IMR-90 (cell line): Measurements from ENCODE around the gene IQCK. TPM values are rescaled to one million over a fixed set of nuclear protein-coding genes. Genes with fewer than 3 reads are reported as not detected.

Experiments used
- ATAC-seq: fragments of 200-7000 bp; cut with Tn5 transposase; 2 replicates; pipeline ENCODE4 v1.9.1; 2020; ENCODE audit warnings: low read depth, mild to moderate bottlenecking, moderate library complexity
- BruUV-seq: library from RNA; stranded (reverse); fragments of 400-500 nt; replicated peaks from 2 replicates; lab custom pipeline; 2021; lab: Mats Ljungman, UMichigan
- CTCF ChIA-PET: fragments of 300-600 bp; formaldehyde crosslinking; extraction: SDS; loops from one replicate; lab custom pipeline; 2021; ENCODE audit warnings: antibody characterized with exemption; lab: Yijun Ruan, JAX
- POLR2A ChIA-PET: fragments of 300-600 bp; sonication (Branson Sonifier 250); formaldehyde crosslinking; loops from one replicate; lab custom pipeline; 2022; ENCODE audit warnings: antibody characterized with exemption; ENCODE audit not compliant: unreplicated experiment; lab: Charles Lee
- DNase-seq: peaks from one replicate; pipeline ENCODE4 v3.0.0; 2013
- H2AFZ ChIP-seq: replicated peaks from 2 replicates; pipeline ENCODE3; 2013; ENCODE audit warnings: low read length, mild to moderate bottlenecking; ENCODE audit not compliant: poor library complexity
- H2AK5ac ChIP-seq: 2 replicates; pipeline ENCODE4 v1.6.1; 2013; ENCODE audit warnings: low read depth, low read length, inconsistent platforms
- H2AK9ac ChIP-seq: replicated peaks from 2 replicates; pipeline ENCODE3; 2013; ENCODE audit warnings: mild to moderate bottlenecking, low read depth, low read length, moderate library complexity; ENCODE audit not compliant: poor library complexity
- H2BK120ac ChIP-seq: 2 replicates; pipeline ENCODE4 v1.6.1; 2013; ENCODE audit warnings: low read depth, low read length, inconsistent platforms
- H2BK15ac ChIP-seq: 3 replicates; pipeline ENCODE4 v1.6.1; 2013; ENCODE audit warnings: low read depth, low read length, inconsistent platforms
- H2BK20ac ChIP-seq: 2 replicates; pipeline ENCODE4 v1.6.1; 2013; ENCODE audit warnings: low read depth, mild to moderate bottlenecking, inconsistent platforms, low read length, moderate library complexity
- H2BK5ac ChIP-seq: 2 replicates; pipeline ENCODE4 v1.6.1; 2013; ENCODE audit warnings: mild to moderate bottlenecking, low read depth, low read length, inconsistent platforms; ENCODE audit not compliant: poor library complexity, severe bottlenecking
- H3K14ac ChIP-seq: replicated peaks from 2 replicates; pipeline ENCODE4 v1.6.1; 2013; ENCODE audit warnings: low read depth, low read length, inconsistent platforms
- H3K18ac ChIP-seq: 2 replicates; pipeline ENCODE4 v1.6.1; 2013; ENCODE audit warnings: low read depth, low read length, control low read depth
- H3K23ac ChIP-seq: 2 replicates; pipeline ENCODE4 v1.6.1; 2013; ENCODE audit warnings: low read depth, low read length, inconsistent platforms
- H3K27ac ChIP-seq: 2 replicates; pipeline ENCODE4 v1.5.1; 2013; ENCODE audit warnings: mild to moderate bottlenecking, control low read depth, low read length; ENCODE audit not compliant: insufficient read depth
- H3K27me3 ChIP-seq: 2 replicates; pipeline ENCODE4 v1.6.1; 2013; ENCODE audit warnings: low read length; ENCODE audit not compliant: control insufficient read depth, insufficient read depth
- H3K36me3 ChIP-seq: 2 replicates; pipeline ENCODE4 v1.6.1; 2013; ENCODE audit warnings: low read length, mixed read lengths; ENCODE audit not compliant: control insufficient read depth, insufficient read depth
- H3K4ac ChIP-seq: 2 replicates; pipeline ENCODE4 v1.6.1; 2013; ENCODE audit warnings: low read depth, low read length, inconsistent platforms
- H3K4me1 ChIP-seq: 2 replicates; pipeline ENCODE4 v1.6.1; 2013; ENCODE audit warnings: low read length, mixed read lengths; ENCODE audit not compliant: control insufficient read depth, insufficient read depth
- H3K4me2 ChIP-seq: 2 replicates; pipeline ENCODE4 v1.6.1; 2013; ENCODE audit warnings: low read depth, mild to moderate bottlenecking, control low read depth, low read length, moderate library complexity
- H3K4me3 ChIP-seq: 2 replicates; pipeline ENCODE4 v1.5.1; 2013; ENCODE audit warnings: low read depth, mild to moderate bottlenecking, control low read depth, low read length, moderate library complexity; ENCODE audit not compliant: insufficient read depth
- H3K56ac ChIP-seq: 2 replicates; pipeline ENCODE4 v1.6.1; 2013; ENCODE audit warnings: low read length, inconsistent platforms; ENCODE audit not compliant: insufficient read depth; ENCODE audit errors: extremely low read depth
- H3K79me1 ChIP-seq, 2 experiments: 2 replicates each; pipeline ENCODE4 v1.6.1; 2013; ENCODE audit warnings: low read length in 2 of 2, inconsistent platforms in 1 of 2, low read depth in 1 of 2
- H3K9ac ChIP-seq: 2 replicates; pipeline ENCODE4 v1.6.1; 2013; ENCODE audit warnings: low read depth, low read length, control low read depth
- H3K9me1 ChIP-seq: 2 replicates; pipeline ENCODE4 v1.6.1; 2013; ENCODE audit warnings: low read length, inconsistent platforms; ENCODE audit not compliant: insufficient read depth
- H3K9me3 ChIP-seq: 2 replicates; pipeline ENCODE4 v1.6.1; 2013; ENCODE audit warnings: low read length; ENCODE audit not compliant: control insufficient read depth, insufficient read depth
- H4K20me1 ChIP-seq: 2 replicates; pipeline ENCODE4 v1.6.1; 2013; ENCODE audit warnings: low read length, inconsistent platforms; ENCODE audit not compliant: insufficient read depth
- H4K5ac ChIP-seq: 2 replicates; pipeline ENCODE4 v1.6.1; 2013; ENCODE audit warnings: mild to moderate bottlenecking, low read depth, low read length, control low read depth
- H4K8ac ChIP-seq, 2 experiments: 2 replicates each; pipeline ENCODE4 v1.6.1; 2013; ENCODE audit warnings: low read depth in 2 of 2, low read length in 2 of 2, control low read depth in 1 of 2, inconsistent platforms in 1 of 2
- H4K91ac ChIP-seq: 2 replicates; pipeline ENCODE4 v1.6.1; 2013; ENCODE audit warnings: low read depth, low read length, inconsistent platforms; ENCODE audit not compliant: insufficient read depth
- BHLHE40 ChIP-seq: fragments of 150-350 bp; IDR thresholded peaks from 2 replicates; pipeline ENCODE4 v1.6.1; 2016; ENCODE audit warnings: mild to moderate bottlenecking, low read depth, low read length
- CEBPB ChIP-seq: IDR thresholded peaks from 2 replicates; pipeline ENCODE4 v1.6.1; 2012; ENCODE audit warnings: low read depth, low read length, improper control_type of control experiment
- CHD1 ChIP-seq: IDR thresholded peaks from 2 replicates; pipeline ENCODE4 v1.6.1; 2012; ENCODE audit warnings: low read depth, low read length, improper control_type of control experiment
- CTCF ChIP-seq: conservative IDR thresholded peaks from 2 replicates; pipeline ENCODE4 v1.5.1; 2012; ENCODE audit warnings: mild to moderate bottlenecking, low read depth, low read length, improper control_type of control experiment
- ELK1 ChIP-seq: fragments of 150-350 bp; IDR thresholded peaks from 2 replicates; pipeline ENCODE4 v1.6.1; 2016; ENCODE audit warnings: low read depth, mild to moderate bottlenecking, low read length, moderate library complexity, borderline replicate concordance
- FOS ChIP-seq: fragments of 150-350 bp; IDR thresholded peaks from 2 replicates; pipeline ENCODE4 v1.6.1; 2016; ENCODE audit warnings: low read depth, low read length
- MAFK ChIP-seq: IDR thresholded peaks from 2 replicates; pipeline ENCODE4 v1.6.1; 2012; ENCODE audit warnings: low read depth, low read length, improper control_type of control experiment
- MAZ ChIP-seq: IDR thresholded peaks from 2 replicates; pipeline ENCODE4 v1.6.1; 2012; ENCODE audit warnings: low read depth, mild to moderate bottlenecking, low read length, improper control_type of control experiment, moderate library complexity, borderline replicate concordance
- MXI1 ChIP-seq: IDR thresholded peaks from 2 replicates; pipeline ENCODE4 v1.6.1; 2012; ENCODE audit warnings: low read depth, mild to moderate bottlenecking, low read length, moderate library complexity, borderline replicate concordance
- NFE2L2 ChIP-seq: fragments of 150-350 bp; IDR thresholded peaks from 2 replicates; pipeline ENCODE4 v1.6.1; 2016; ENCODE audit warnings: low read depth, mild to moderate bottlenecking, low read length
- POLR2A ChIP-seq: IDR thresholded peaks from 2 replicates; pipeline ENCODE4 v1.6.1; 2012; ENCODE audit warnings: mild to moderate bottlenecking, low read depth, low read length
- RAD21 ChIP-seq: IDR thresholded peaks from 2 replicates; pipeline ENCODE4 v1.6.1; 2012; ENCODE audit warnings: low read length, improper control_type of control experiment
- RCOR1 ChIP-seq: IDR thresholded peaks from 2 replicates; pipeline ENCODE4 v1.6.1; 2012; ENCODE audit warnings: mild to moderate bottlenecking, low read length, improper control_type of control experiment; ENCODE audit not compliant: insufficient replicate concordance
- RFX5 ChIP-seq: IDR thresholded peaks from 2 replicates; pipeline ENCODE4 v1.8.0; 2012; ENCODE audit warnings: low read depth, mild to moderate bottlenecking, low read length, moderate library complexity
- SMC3 ChIP-seq: fragments of 150-350 bp; IDR thresholded peaks from 2 replicates; pipeline ENCODE4 v1.6.1; 2016; ENCODE audit warnings: low read depth, mild to moderate bottlenecking, antibody characterized with exemption, low read length, moderate library complexity
- USF2 ChIP-seq: fragments of 150-350 bp; IDR thresholded peaks from 2 replicates; pipeline ENCODE4 v1.6.1; 2017; ENCODE audit warnings: mild to moderate bottlenecking, antibody characterized with exemption, low read length, low read depth
- WGBS, 2 experiments: methylation state at CpG; one replicate each; pipeline versions ENCODE4 v1.1.5 to v1.1.7; 2013; ENCODE audit warnings: missing lambda C conversion rate in 2 of 2; ENCODE audit not compliant: insufficient read length in 1 of 2; ENCODE audit errors: extremely low coverage in 2 of 2; 5-methylcytosine and 5-hydroxymethylcytosine counted together
- dilution Hi-C: fragments of 300-500 bp; cut with HindIII; formaldehyde crosslinking; loops from one replicate; pipeline ENCODE4 v1.14.3; 2018; ENCODE audit warnings: low sequenced_read_pairs; ENCODE audit not compliant: unreplicated experiment
- in situ Hi-C: fragments of 300-500 bp; cut with MboI; formaldehyde crosslinking; loops from 3 replicates; pipeline ENCODE4 v1.14.3; 2019; ENCODE audit warnings: low sequenced_read_pairs, inconsistent platforms, mixed read lengths
- intact Hi-C: fragments of 100-400 bp; cut with micrococcal nuclease; formaldehyde crosslinking; loops from 2 replicates; pipeline ENCODE4 v1.10.0; 2022
- polyA plus RNA-seq, 3 experiments: library from polyadenylated mRNA; depleted of rRNA; stranded (reverse); fragments of >200 nt; gene quantifications; 2 replicates each; pipeline ENCODE4 v1.2.3, GENCODE V29; 2012; ENCODE audit warnings: low replicate concordance in 1 of 3
- total RNA-seq: library from RNA; depleted of rRNA; stranded (reverse); fragments of >200 nt; gene quantifications from 2 replicates; pipeline ENCODE4 v1.2.3, GENCODE V29; 2012

Gene IQCK
- total and polyA plus RNA-seq, 2 of the 4 experiments (the other 2 are of a cell fraction), result 4.1 to 5.4 TPM

GRCh38 chr16:19672378-19672777, 45.7 kb upstream of the IQCK start:
- CTCF ChIA-PET, result interaction anchor here (0.8 kb wide), 1 partner anchor 99 kb away, joined by 3 read pairs; no protein-coding TSS in a partner anchor
- 100% methylated on average over 1 of the region's 4 CpGs; no CpG with 5 or more reads in 1 of the 2 experiments for WGBS, 2 experiments

More at GRCh38 chr16:19672378-19672777, 45.7 kb upstream of the IQCK start:
- H4K5ac ChIP-seq, result no peak overlapping the region
- H3K14ac ChIP-seq, result no peak overlapping the region
- H3K27me3 ChIP-seq, result no peaks in the 10 kb centered on the region
- no peak overlapping the region for H3K18ac ChIP-seq
- H3K4me2 ChIP-seq, result no peak overlapping the region
- no peak overlapping the region for H2AK9ac ChIP-seq
- no peak overlapping the region for H2BK5ac ChIP-seq
- H4K91ac ChIP-seq, result no peak overlapping the region
- peak; percentile 39 for DNase-seq
- ATAC-seq, result peak; percentile 54; the same call in 1 of the 2 replicates
- no peaks in the 10 kb centered on the region for H3K9me1 ChIP-seq
- no peak overlapping the region for H3K27ac ChIP-seq
- H3K36me3 ChIP-seq, result peaks cover 15% of the 10 kb centered on the region
- dilution Hi-C loops, result no loop called here
- no peak overlapping the region for H4K8ac ChIP-seq
- intact Hi-C loops, result no loop called here
- H3K4me1 ChIP-seq, result no peaks in the 10 kb centered on the region
- H3K4ac ChIP-seq, result no peak overlapping the region
- H2BK20ac ChIP-seq, result no peak overlapping the region
- no peaks in the 10 kb centered on the region for H4K20me1 ChIP-seq
- no peak overlapping the region for H3K56ac ChIP-seq
- H2BK120ac ChIP-seq, result no peak overlapping the region
- H2BK15ac ChIP-seq, result no peak overlapping the region
- no TSS peak for BruUV-seq
- H3K9ac ChIP-seq, result no peak overlapping the region
- H2AFZ ChIP-seq, result no peak overlapping the region
- TF ChIP-seq BHLHE40 (no peak), MAZ (no peak), NFE2L2 (no peak), POLR2A (no peak), RCOR1 (no peak), CEBPB (no peak), RAD21 (no peak), MAFK (no peak), ELK1 (no peak), CHD1 (no peak), SMC3 (no peak), MXI1 (no peak), CTCF (no peak), USF2 (no peak), RFX5 (no peak), FOS (no peak)
- no peaks in the 10 kb centered on the region; a peak in 1 of 4 replicates for H3K79me1 ChIP-seq
- POLR2A ChIA-PET, result no interaction called here
- no peak overlapping the region for H2AK5ac ChIP-seq
- no peak overlapping the region for H3K4me3 ChIP-seq
- in situ Hi-C loops, result no loop called here
- no peak overlapping the region for H3K23ac ChIP-seq
- no peaks in the 10 kb centered on the region for H3K9me3 ChIP-seq
